Peyer's patch (tissue), 4 donors: Measurements from ENCODE around the gene DOCK4.
"Not testable (repeated sequence)": the region's sequence is repeated elsewhere in the genome, so short reads cannot be mapped to it uniquely, and the experiment has no call there.

ENCODE experiments used
- CTCF ChIP-seq, 6 experiments: fragments of 450-650 bp in 4 of 6; fragments of 200-600 bp in 2 of 6; sonication (generic) in 1 of 6; IDR thresholded peaks; one replicate each; pipeline ENCODE4 v1.5.1; 2017 to 2019; ENCODE audit warnings: antibody characterized with exemption in 6 of 6, mild to moderate bottlenecking in 3 of 6, moderate library complexity in 1 of 6
- POLR2A ChIP-seq, 2 donors: fragments of 450-650 bp; IDR thresholded peaks; one replicate each; pipeline ENCODE4 v1.5.1; 2017; ENCODE audit warnings: antibody characterized with exemption in 2 of 2, mild to moderate bottlenecking in 2 of 2, moderate library complexity in 2 of 2

GRCh38 chr7:112249967-112250366 is 43.8 kb upstream of the DOCK4 start:
- TF ChIP-seq CTCF, POLR2A (IDR thresholded peaks at IDR 0.05): not testable (repeated sequence)
